ACC112 (cell line): ENCODE results near the gene LRRC28.

ENCODE experiments used
- H2AFZ ChIP-seq: fragments of 200-600 bp; sonication (generic); one replicate; pipeline ENCODE4 v1.6.0; 2017; ENCODE audit warnings: antibody characterized with exemption, low read length; ENCODE audit not compliant: unreplicated experiment
- H3K27ac ChIP-seq: fragments of 200-600 bp; sonication (generic); 2 replicates; pipeline ENCODE4 v1.5.1; 2014; ENCODE audit warnings: low read depth, mild to moderate bottlenecking, antibody characterized with exemption, low read length, moderate library complexity
- H3K27me3 ChIP-seq: fragments of 200-600 bp; sonication (generic); 2 replicates; pipeline ENCODE4 v1.6.1; 2014; ENCODE audit warnings: mild to moderate bottlenecking, antibody characterized with exemption, low read length, moderate library complexity, mixed read lengths; ENCODE audit not compliant: insufficient read depth
- H3K36me3 ChIP-seq: fragments of 200-600 bp; sonication (generic); 2 replicates; pipeline ENCODE4 v1.6.1; 2016; ENCODE audit warnings: mild to moderate bottlenecking, antibody characterized with exemption, low read length, moderate library complexity, mixed read lengths; ENCODE audit not compliant: insufficient read depth
- H3K4me1 ChIP-seq: fragments of 200-600 bp; sonication (generic); one replicate; pipeline ENCODE4 v1.6.1; 2016; ENCODE audit warnings: low read length, mixed read lengths; ENCODE audit not compliant: insufficient read depth, unreplicated experiment, control insufficient read depth
- H3K4me3 ChIP-seq: fragments of 200-600 bp; sonication (generic); 2 replicates; pipeline ENCODE4 v1.5.1; 2014; ENCODE audit warnings: mild to moderate bottlenecking, low read depth, low read length
- H3K79me2 ChIP-seq: fragments of 200-600 bp; sonication (generic); one replicate; pipeline ENCODE4 v1.6.0; 2016; ENCODE audit warnings: low read length; ENCODE audit not compliant: control insufficient read depth, unreplicated experiment, insufficient read depth

LRRC28 gene

GRCh38 chr15:99303907-99304306 is 52.6 kb downstream of the LRRC28 start:
- Histone ChIP-seq H2AFZ (no peak overlapping the region), H3K27ac (no peak overlapping the region), H3K36me3 (no peaks in the 10 kb centered on the region), H3K79me2 (no peaks in the 10 kb centered on the region), H3K4me3 (no peak overlapping the region), H3K27me3 (no peaks in the 10 kb centered on the region), H3K4me1 (peaks cover 7% of the 10 kb centered on the region)

- H3K79me2 ChIP-seq, result no peaks in the 10 kb centered on the region
- H3K4me3 ChIP-seq, result 0 out of 2 replicates have a peak overlapping the region, but pooled peaks have one; percentile 39
- no peaks in the 10 kb centered on the region for H3K36me3 ChIP-seq
- peak overlapping the region; percentile 76 for H2AFZ ChIP-seq
- H3K27me3 ChIP-seq, result no peaks in the 10 kb centered on the region
- peaks cover 7% of the 10 kb centered on the region for H3K4me1 ChIP-seq
- H3K27ac ChIP-seq, result no peak overlapping the region
Measured at GRCh38 chr15:99305761-99306505, 54.7 kb downstream of the LRRC28 start.

- Histone ChIP-seq H2AFZ (no peak overlapping the region), H3K4me3 (no peak overlapping the region), H3K27me3 (no peaks in the 10 kb centered on the region), H3K4me1 (peaks cover 7% of the 10 kb centered on the region), H3K27ac (no peak overlapping the region), H3K79me2 (no peaks in the 10 kb centered on the region), H3K36me3 (no peaks in the 10 kb centered on the region)
Measured at GRCh38 chr15:99306694-99307338, 55.5 kb downstream of the LRRC28 start.

GRCh38 chr15:99307735-99308134 is 56.5 kb downstream of the LRRC28 start:
- Histone ChIP-seq H3K4me3 (no peak overlapping the region), H3K79me2 (no peaks in the 10 kb centered on the region), H3K27ac (no peak overlapping the region), H2AFZ (no peak overlapping the region), H3K27me3 (no peaks in the 10 kb centered on the region), H3K36me3 (peaks cover 3% of the 10 kb centered on the region; the same call in 1 of the 2 replicates), H3K4me1 (peaks cover 7% of the 10 kb centered on the region)

GRCh38 chr15:99310745-99311144 is 59.5 kb downstream of the LRRC28 start:
- H3K27me3 ChIP-seq, result no peaks in the 10 kb centered on the region
- no peak overlapping the region for H2AFZ ChIP-seq
- H3K27ac ChIP-seq, result no peak overlapping the region
- H3K79me2 ChIP-seq, result no peaks in the 10 kb centered on the region
- peaks cover 9% of the 10 kb centered on the region for H3K36me3 ChIP-seq
- peaks cover 7% of the 10 kb centered on the region for H3K4me1 ChIP-seq
- no peak overlapping the region for H3K4me3 ChIP-seq

- Histone ChIP-seq H3K36me3 (peaks cover 9% of the 10 kb centered on the region), H3K4me3 (no peak overlapping the region), H2AFZ (no peak overlapping the region), H3K79me2 (no peaks in the 10 kb centered on the region), H3K27ac (no peak overlapping the region), H3K27me3 (no peaks in the 10 kb centered on the region), H3K4me1 (no peaks in the 10 kb centered on the region)
Measured at GRCh38 chr15:99312228-99312627, 60.9 kb downstream of the LRRC28 start.

- H3K79me2 ChIP-seq, result no peaks in the 10 kb centered on the region
- no peak overlapping the region for H2AFZ ChIP-seq
- no peak overlapping the region for H3K27ac ChIP-seq
- peaks cover 9% of the 10 kb centered on the region for H3K36me3 ChIP-seq
- no peaks in the 10 kb centered on the region for H3K4me1 ChIP-seq
- no peak overlapping the region for H3K4me3 ChIP-seq
- no peaks in the 10 kb centered on the region for H3K27me3 ChIP-seq
Measured at GRCh38 chr15:99312794-99313193, 61.5 kb downstream of the LRRC28 start.

GRCh38 chr15:99315636-99316035 is 64.4 kb downstream of the LRRC28 start:
- H3K4me3 ChIP-seq, result no peak overlapping the region
- peaks cover 9% of the 10 kb centered on the region for H3K36me3 ChIP-seq
- H2AFZ ChIP-seq, result no peak overlapping the region
- peaks cover 4% of the 10 kb centered on the region for H3K4me1 ChIP-seq
- no peaks in the 10 kb centered on the region for H3K79me2 ChIP-seq
- no peaks in the 10 kb centered on the region for H3K27me3 ChIP-seq
- no peak overlapping the region for H3K27ac ChIP-seq

- Histone ChIP-seq H2AFZ (no peak overlapping the region), H3K36me3 (no peaks in the 10 kb centered on the region), H3K4me1 (peaks cover 28% of the 10 kb centered on the region), H3K27ac (no peak overlapping the region), H3K4me3 (no peak overlapping the region), H3K27me3 (no peaks in the 10 kb centered on the region), H3K79me2 (no peaks in the 10 kb centered on the region)
Measured at GRCh38 chr15:99320374-99321215, 69.3 kb downstream of the LRRC28 start.

GRCh38 chr15:99321468-99321867 is 70.2 kb downstream of the LRRC28 start:
- Histone ChIP-seq H3K4me3 (no peak overlapping the region), H3K4me1 (peaks cover 28% of the 10 kb centered on the region), H3K27me3 (no peaks in the 10 kb centered on the region), H3K79me2 (no peaks in the 10 kb centered on the region), H3K36me3 (no peaks in the 10 kb centered on the region), H3K27ac (no peak overlapping the region), H2AFZ (no peak overlapping the region)
